GM23338 (cell line): ENCODE data around the gene CHD9. TPM values are rescaled to one million over a fixed set of nuclear protein-coding genes. Genes with fewer than 3 reads are reported as not detected.

Experiments
- ATAC-seq: fragments of 200-7000 bp; cut with Tn5 transposase; 3 replicates; pipeline ENCODE4 v1.9.1; 2020
- DNase-seq: peaks from one replicate; pipeline ENCODE4 v3.0.0-alpha.2; 2015; ENCODE audit warnings: low spot score
- H2AFZ ChIP-seq: fragments of 200-600 bp; sonication (generic); 2 replicates; pipeline ENCODE4 v1.8.0; 2016; ENCODE audit warnings: antibody characterized with exemption, mild to moderate bottlenecking, moderate library complexity
- H3F3A ChIP-seq: fragments of 200-600 bp; sonication (generic); replicated peaks from 2 replicates; pipeline ENCODE4 v1.8.0; 2017; ENCODE audit warnings: antibody characterized with exemption, mixed run types, low read depth
- H3K27ac ChIP-seq: fragments of 200-600 bp; sonication (generic); 2 replicates; pipeline ENCODE4 v1.6.1; 2016; ENCODE audit warnings: low read depth
- H3K27me3 ChIP-seq: fragments of 200-600 bp; sonication (generic); 2 replicates; pipeline ENCODE4 v1.8.0; 2016; ENCODE audit warnings: mild to moderate bottlenecking, mixed run types, moderate library complexity; ENCODE audit not compliant: insufficient read depth
- H3K36me3 ChIP-seq: fragments of 200-600 bp; sonication (generic); 2 replicates; pipeline ENCODE4 v1.8.0; 2016; ENCODE audit warnings: mild to moderate bottlenecking; ENCODE audit not compliant: insufficient read depth
- H3K4me1 ChIP-seq: fragments of 200-600 bp; sonication (generic); 2 replicates; pipeline ENCODE4 v1.8.0; 2016; ENCODE audit warnings: mild to moderate bottlenecking, moderate library complexity; ENCODE audit not compliant: insufficient read depth
- H3K4me2 ChIP-seq: fragments of 200-600 bp; sonication (generic); 2 replicates; pipeline ENCODE4 v1.7.1; 2017; ENCODE audit warnings: mixed run types
- H3K4me3 ChIP-seq: fragments of 200-600 bp; sonication (generic); 2 replicates; pipeline ENCODE4 v1.6.1; 2016; ENCODE audit warnings: mixed run types
- H3K79me2 ChIP-seq: fragments of 200-600 bp; sonication (generic); replicated peaks from 2 replicates; pipeline ENCODE4 v1.8.0; 2017; ENCODE audit warnings: mild to moderate bottlenecking; ENCODE audit not compliant: insufficient read depth
- H3K9me2 ChIP-seq: fragments of 200-600 bp; sonication (generic); 2 replicates; pipeline ENCODE4 v1.8.0; 2017; ENCODE audit not compliant: insufficient read depth
- H4K20me1 ChIP-seq: fragments of 200-600 bp; sonication (generic); replicated peaks from 2 replicates; pipeline ENCODE4 v1.8.0; 2017; ENCODE audit warnings: mild to moderate bottlenecking; ENCODE audit not compliant: insufficient read depth
- H3K27ac Mint-ChIP-seq: 2 replicates; pipeline ENCODE4 v1.8.0; 2020; ENCODE audit warnings: inconsistent platforms, mild to moderate bottlenecking, moderate library complexity, mixed read lengths
- H3K27me3 Mint-ChIP-seq: 3 replicates; pipeline ENCODE4 v1.8.0; 2022; ENCODE audit warnings: low read depth, mild to moderate bottlenecking, moderate library complexity, mixed read lengths, inconsistent platforms; ENCODE audit not compliant: insufficient read depth, poor library complexity
- H3K36me3 Mint-ChIP-seq: 3 replicates; pipeline ENCODE4 v1.8.0; 2021; ENCODE audit warnings: low read depth, mild to moderate bottlenecking, inconsistent platforms, moderate library complexity, mixed read lengths
- H3K4me1 Mint-ChIP-seq: 3 replicates; pipeline ENCODE4 v1.8.0; 2020; ENCODE audit warnings: mild to moderate bottlenecking, inconsistent platforms, mixed read lengths
- H3K4me3 Mint-ChIP-seq: 3 replicates; pipeline ENCODE4 v1.8.0; 2021; ENCODE audit warnings: moderate library complexity, mild to moderate bottlenecking, inconsistent platforms, mixed read lengths
- H3K9me3 Mint-ChIP-seq: 3 replicates; pipeline ENCODE4 v1.8.0; 2020; ENCODE audit warnings: moderate library complexity, mild to moderate bottlenecking, inconsistent platforms, mixed read lengths
- CREB1 ChIP-seq: fragments of 250-450 bp; sonication (Bioruptor Pico); IDR thresholded peaks from 2 replicates; pipeline ENCODE4 v1.5.0; 2020; ENCODE audit warnings: low read depth, mild to moderate bottlenecking, moderate library complexity
- CTCF ChIP-seq, 2 experiments: fragments of 200-600 bp in 1 of 2; sonication (generic) in 1 of 2; conservative IDR thresholded peaks; 2 replicates each; pipeline versions ENCODE4 v1.5.1 to v1.6.1; 2016 to 2017; ENCODE audit warnings: antibody characterized with exemption in 2 of 2, low read depth in 2 of 2, mild to moderate bottlenecking in 2 of 2, moderate library complexity in 1 of 2
- ETS1 ChIP-seq: IDR thresholded peaks from 2 replicates; pipeline ENCODE4 v1.6.1; 2016; ENCODE audit warnings: antibody characterized with exemption
- EZH2 ChIP-seq: fragments of 200-600 bp; sonication (generic); IDR thresholded peaks from one replicate; pipeline ENCODE4 v1.8.0; 2017; ENCODE audit warnings: antibody characterized with exemption, mild to moderate bottlenecking, low read depth; ENCODE audit not compliant: unreplicated experiment
- EZH2phosphoT487 ChIP-seq: fragments of 200-600 bp; sonication (generic); IDR thresholded peaks from one replicate; pipeline ENCODE4 v1.8.1; 2018; ENCODE audit warnings: antibody characterized with exemption; ENCODE audit not compliant: unreplicated experiment
- JUNB ChIP-seq: IDR thresholded peaks from one replicate; pipeline ENCODE4 v1.6.1; 2016; ENCODE audit warnings: antibody characterized with exemption; ENCODE audit not compliant: unreplicated experiment
- NANOG ChIP-seq: IDR thresholded peaks from 2 replicates; pipeline ENCODE4 v1.6.1; 2016; ENCODE audit warnings: antibody characterized with exemption, borderline replicate concordance
- POLR2AphosphoS5 ChIP-seq: IDR thresholded peaks from 2 replicates; pipeline ENCODE4 v1.6.1; 2016; ENCODE audit warnings: antibody characterized with exemption, low read depth
- REST ChIP-seq: IDR thresholded peaks from one replicate; pipeline ENCODE4 v1.6.1; 2018; ENCODE audit warnings: antibody characterized with exemption; ENCODE audit not compliant: unreplicated experiment
- STAT1 ChIP-seq: IDR thresholded peaks from one replicate; pipeline ENCODE4 v1.6.1; 2016; ENCODE audit warnings: antibody characterized with exemption; ENCODE audit not compliant: unreplicated experiment
- ZNF114 ChIP-seq: fragments of 250-450 bp; sonication (Bioruptor Pico); IDR thresholded peaks from 2 replicates; pipeline ENCODE4 v1.5.0; 2020; ENCODE audit warnings: mild to moderate bottlenecking, moderate library complexity
- ZNF331 ChIP-seq: fragments of 250-450 bp; sonication (Bioruptor Pico); IDR thresholded peaks from 2 replicates; pipeline ENCODE4 v1.5.0; 2020; ENCODE audit warnings: low read depth, mild to moderate bottlenecking, moderate library complexity
- ZNF462 ChIP-seq: fragments of 250-450 bp; sonication (Bioruptor Pico); IDR thresholded peaks from 2 replicates; pipeline ENCODE4 v1.5.0; 2020; ENCODE audit warnings: mild to moderate bottlenecking, moderate library complexity
- polyA plus RNA-seq: library from polyadenylated mRNA; unstranded; fragments of >200 nt; fragmentation: Nextera tagmentation; extraction: Ambion mirVana; gene quantifications from 2 replicates; pipeline ENCODE4 v1.2.1, GENCODE V29; 2016
- total RNA-seq: library from RNA; depleted of rRNA; stranded (reverse); fragments of >200 nt; shearing (Covaris generic); gene quantifications from 2 replicates; pipeline ENCODE4 v1.2.3, GENCODE V29; 2014

CHD9 gene
- total and polyA plus RNA-seq, 2 experiments from 2014 or later = 18.8 to 46.6 TPM

GRCh38 chr16:53042235-53042701 lies 12.5 kb upstream of the CHD9 start:
- peaks cover 45% of the 10 kb centered on the region for H3K4me1 ChIP-seq
- H3K27ac Mint-ChIP-seq = peak overlapping the region; percentile 95; the same call in 1 of the 2 replicates

More at GRCh38 chr16:53042235-53042701, 12.5 kb upstream of the CHD9 start:
- Histone ChIP-seq H3K79me2 (no peaks in the 10 kb centered on the region), H3K9me2 (peaks cover 11% of the 10 kb centered on the region), H3K27me3 (no peaks in the 10 kb centered on the region), H3K4me2 (peak overlapping the region; percentile 73), H3K27ac (peak overlapping the region; percentile 91), H2AFZ (no peak overlapping the region), H3K36me3 (0 out of 2 replicates have a peak, but pooled peaks cover 4% of the 10 kb centered on the region), H3F3A (peaks cover 10% of the 10 kb centered on the region), H4K20me1 (no peaks in the 10 kb centered on the region), H3K4me3 (peak overlapping the region; percentile 56)
- TF ChIP-seq ETS1 (no peak), ZNF331 (no peak), EZH2phosphoT487 (no peak), EZH2 (no peak), JUNB (no peak), STAT1 (no peak), ZNF462 (CRISPR knock-in tag) (no peak), POLR2AphosphoS5 (no peak), REST (no peak), CREB1 (CRISPR knock-in tag) (no peak), NANOG (no peak), ZNF114 (CRISPR knock-in tag) (no peak), CTCF (conservative IDR thresholded peaks at IDR 0.05; ENCODE audit: low read depth in 2 of 2) (no peak)
- Mint-ChIP-seq H3K27me3 (peaks cover 8% of the 10 kb centered on the region), H3K9me3 (peaks cover 25% of the 10 kb centered on the region), H3K4me1 (peaks cover 55% of the 10 kb centered on the region), H3K4me3 (peak overlapping the region; percentile 76), H3K36me3 (peaks cover 21% of the 10 kb centered on the region)
- peak; percentile 60 for DNase-seq
- no peak for ATAC-seq
